GM18508 (cell line): Measurements from ENCODE around the gene COL9A3.

Experiments
- ATAC-seq: cut with Tn5 transposase; IDR thresholded peaks from one replicate; pipeline ENCODE4 v1.9.1; 2021; ENCODE audit warnings: moderate number of reproducible peaks; ENCODE audit not compliant: insufficient read depth, unreplicated experiment

The COL9A3 gene

GRCh38 chr20:62820962-62821725, 4.3 kb downstream of the COL9A3 start:
- ATAC-seq, result no peak

DNA sequence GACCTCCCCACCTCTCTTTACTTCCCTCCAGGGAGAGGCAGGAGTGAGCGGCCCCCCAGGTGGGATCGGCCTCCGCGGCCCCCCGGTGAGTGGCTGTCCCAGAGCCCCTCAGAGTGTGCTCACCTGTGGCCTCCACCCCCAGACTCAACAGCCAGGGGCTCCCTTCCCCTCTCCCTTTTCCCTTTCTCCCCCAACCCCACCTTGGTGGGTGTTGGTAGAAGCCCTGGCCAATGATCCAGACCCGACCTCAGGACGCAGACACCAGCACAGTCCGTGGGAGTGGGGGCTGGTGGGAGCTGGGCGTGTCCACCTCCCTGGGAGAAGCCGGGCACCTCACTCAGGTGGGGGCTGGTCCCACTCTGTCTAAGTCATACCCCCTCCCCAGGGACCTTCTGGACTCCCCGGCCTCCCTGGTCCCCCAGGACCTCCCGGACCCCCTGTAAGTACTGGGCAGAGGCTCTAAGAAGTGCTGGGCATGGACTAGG, 4.9 kb downstream of the COL9A3 start:
- ATAC-seq, result no peak

- ATAC-seq, result no peak
Observed at GRCh38 chr20:62822239-62822787, 5.5 kb downstream of the COL9A3 start.

- no peak for ATAC-seq
Observed at GRCh38 chr20:62822788-62823651, 6.2 kb downstream of the COL9A3 start.

- ATAC-seq, result no peak
Observed at GRCh38 chr20:62823688-62824475, 7.0 kb downstream of the COL9A3 start.

DNA sequence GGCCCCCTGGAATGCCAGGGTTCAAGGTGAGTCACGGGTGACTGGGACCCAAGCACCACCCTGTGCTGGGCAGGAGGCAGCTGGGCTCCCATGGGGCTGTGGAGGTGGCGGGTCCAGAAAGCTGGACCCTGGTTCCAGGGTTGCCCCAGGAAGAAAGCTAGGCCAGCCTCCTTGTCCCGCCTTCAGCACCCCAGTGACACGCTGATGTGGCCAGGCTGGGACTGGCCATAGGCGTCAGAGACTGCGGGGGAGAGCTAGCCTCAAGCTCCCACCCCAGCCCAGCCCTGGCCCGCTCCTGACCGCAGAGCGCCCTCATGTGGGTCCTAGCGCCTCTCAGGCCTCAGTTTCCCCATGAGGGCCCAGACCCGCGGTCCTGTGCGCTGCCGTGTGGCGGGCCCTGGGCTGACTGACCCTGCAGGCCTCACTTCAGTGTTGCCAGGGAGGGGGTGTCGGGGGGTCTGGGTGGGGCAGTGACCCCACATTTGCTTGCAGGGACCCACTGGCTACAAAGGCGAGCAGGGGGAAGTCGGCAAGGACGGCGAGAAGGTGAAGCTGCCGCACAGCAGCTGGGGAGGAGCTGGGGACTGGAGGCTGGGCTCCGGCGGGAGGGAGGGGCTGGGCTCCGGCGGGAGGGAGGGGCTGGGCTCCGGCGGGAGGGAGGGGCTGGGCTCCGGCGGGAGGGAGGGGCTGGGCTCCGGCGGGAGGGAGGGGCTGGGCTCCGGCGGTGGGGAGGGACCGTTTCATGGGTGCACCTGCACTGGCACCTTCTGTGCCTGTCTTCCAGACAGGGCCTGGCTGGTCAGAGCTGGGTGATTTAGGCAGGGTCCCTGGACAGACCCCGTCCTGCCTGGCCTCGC, 7.9 kb downstream of the COL9A3 start:
- no peak for ATAC-seq

- ATAC-seq, result no peak
Observed at GRCh38 chr20:62825333-62825985, 8.6 kb downstream of the COL9A3 start.

- ATAC-seq, result no peak
Observed at GRCh38 chr20:62825986-62826645, 9.3 kb downstream of the COL9A3 start.

DNA sequence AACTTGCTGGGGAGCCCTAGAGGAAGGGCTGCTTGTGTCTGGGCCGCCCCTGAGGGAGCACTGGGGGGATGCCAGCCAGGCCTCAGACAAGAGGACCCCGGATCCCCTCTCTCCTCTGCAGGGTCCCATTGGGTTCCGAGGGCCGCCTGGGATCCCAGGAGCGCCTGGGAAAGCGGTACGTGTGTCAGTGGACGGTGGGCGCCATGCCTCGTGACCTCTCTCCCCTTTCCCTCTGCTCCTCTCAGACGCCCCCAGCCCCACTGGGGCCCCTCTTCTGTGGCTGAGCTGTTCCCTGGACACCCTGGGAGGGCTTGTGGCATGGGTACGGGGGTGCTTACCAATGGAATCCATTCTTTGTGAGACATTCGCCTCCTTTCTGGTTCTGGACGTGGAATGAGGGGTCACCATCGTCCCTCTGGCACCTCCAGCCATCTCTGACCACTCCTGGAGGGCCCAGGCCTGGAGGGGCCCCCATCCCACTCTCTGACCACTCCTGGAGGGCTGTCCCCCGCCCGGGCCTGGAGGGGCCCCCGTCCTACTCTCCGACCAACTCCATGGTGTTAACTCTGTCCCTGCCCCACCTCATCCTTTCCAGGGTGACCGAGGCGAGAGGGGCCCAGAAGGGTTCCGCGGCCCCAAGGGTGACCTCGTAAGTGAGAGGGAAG, 9.9 kb downstream of the COL9A3 start:
- ATAC-seq, result no peak

DNA sequence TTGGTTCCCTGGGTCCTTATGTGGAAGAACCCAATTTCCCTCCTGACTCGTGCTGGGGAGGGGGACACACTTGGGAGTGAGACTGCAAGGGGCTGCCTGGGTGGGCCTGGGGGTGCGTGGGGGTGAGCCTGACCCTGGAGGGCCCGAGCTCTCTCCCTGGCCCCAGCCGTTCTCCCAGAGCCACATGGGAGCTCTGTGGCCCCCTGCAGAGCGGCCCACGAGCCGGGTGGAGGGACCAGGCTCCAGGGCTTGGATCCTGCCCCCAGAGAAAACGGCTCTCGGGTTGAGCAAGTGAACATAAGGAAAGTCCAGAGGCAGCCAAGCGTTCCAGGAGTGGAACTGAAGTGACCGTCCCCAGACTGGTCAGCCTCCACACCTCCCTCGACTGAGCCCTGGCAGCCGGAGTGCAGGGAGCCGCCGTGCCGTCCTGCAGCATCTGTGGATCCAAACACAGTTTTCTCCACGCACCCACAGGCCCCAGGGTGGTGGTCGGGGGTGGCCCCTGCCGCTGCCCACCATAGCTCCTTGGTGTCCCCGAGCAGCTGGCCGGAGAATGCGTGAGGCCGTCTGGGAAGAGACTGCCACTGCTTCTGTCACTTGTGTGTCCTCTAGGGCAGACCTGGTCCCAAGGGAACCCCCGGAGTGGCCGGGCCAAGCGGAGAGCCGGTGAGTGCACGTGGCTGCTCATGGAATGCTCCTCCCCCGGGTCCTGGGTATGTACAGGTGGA, 10.6 kb downstream of the COL9A3 start:
- no peak for ATAC-seq

- no peak for ATAC-seq
Observed at GRCh38 chr20:62828051-62828450, 11.2 kb downstream of the COL9A3 start.

- no peak for ATAC-seq
Observed at GRCh38 chr20:62828511-62829230, 11.8 kb downstream of the COL9A3 start.

- ATAC-seq, result no peak
Observed at GRCh38 chr20:62829231-62830230, 12.7 kb downstream of the COL9A3 start.

- ATAC-seq, result no peak
Observed at GRCh38 chr20:62830251-62830650, 13.4 kb downstream of the COL9A3 start.

GRCh38 chr20:62830821-62831220, 14.0 kb downstream of the COL9A3 start:
- no peak for ATAC-seq
